A673 (cell line): ENCODE results near the gene BTF3. TPM values are rescaled to one million over a fixed set of nuclear protein-coding genes. Genes with fewer than 3 reads are reported as not detected.
"Not testable (repeated sequence)": the region's sequence is repeated elsewhere in the genome, so short reads cannot be mapped to it uniquely, and the experiment has no call there.

Source experiments
- BruUV-seq: library from RNA; stranded (reverse); fragments of 400-500 nt; replicated peaks from 2 replicates; lab custom pipeline; 2021; lab: Mats Ljungman, UMichigan
- CTCF ChIA-PET: fragments of 300-600 bp; sonication (Branson Sonifier 250); formaldehyde crosslinking; loops from one replicate; lab custom pipeline; 2022; ENCODE audit warnings: antibody characterized with exemption; lab: Charles Lee
- POLR2A ChIA-PET: fragments of 300-600 bp; sonication (Branson Sonifier 250); formaldehyde crosslinking; loops from one replicate; lab custom pipeline; 2022; ENCODE audit warnings: antibody characterized with exemption; ENCODE audit not compliant: low non-redundant PET; lab: Charles Lee
- DNase-seq: peaks from one replicate; pipeline ENCODE4 v3.0.0-alpha.2; 2015; ENCODE audit warnings: low spot score
- H3K27ac ChIP-seq: fragments of 200-600 bp; sonication (generic); 2 replicates; pipeline ENCODE4 v1.5.1; 2016; ENCODE audit warnings: mixed run types, low read depth, mild to moderate bottlenecking, mixed read lengths, antibody characterized with exemption, low read length; ENCODE audit not compliant: poor library complexity, severe bottlenecking
- H3K27me3 ChIP-seq: fragments of 200-600 bp; sonication (generic); replicated peaks from 2 replicates; pipeline ENCODE4 v1.6.1; 2017; ENCODE audit warnings: mixed run types, low read depth, mild to moderate bottlenecking, mixed read lengths, antibody characterized with exemption, low read length; ENCODE audit not compliant: insufficient read depth, poor library complexity
- H3K36me3 ChIP-seq: fragments of 200-600 bp; sonication (generic); 2 replicates; pipeline ENCODE4 v1.6.1; 2016; ENCODE audit warnings: mixed run types, mild to moderate bottlenecking, mixed read lengths, antibody characterized with exemption, low read length; ENCODE audit not compliant: insufficient read depth, poor library complexity, severe bottlenecking
- H3K4me1 ChIP-seq: fragments of 200-600 bp; sonication (generic); 2 replicates; pipeline ENCODE4 v1.6.1; 2017; ENCODE audit warnings: mixed run types, mild to moderate bottlenecking, mixed read lengths, antibody characterized with exemption, low read length; ENCODE audit not compliant: insufficient read depth, poor library complexity, severe bottlenecking
- H3K4me3 ChIP-seq: fragments of 200-600 bp; sonication (generic); 2 replicates; pipeline ENCODE4 v1.5.1; 2016; ENCODE audit warnings: low read depth, mixed run types, mild to moderate bottlenecking, mixed read lengths, low read length; ENCODE audit not compliant: poor library complexity, severe bottlenecking
- H3K9me3 ChIP-seq: fragments of 200-600 bp; sonication (generic); 2 replicates; pipeline ENCODE4 v1.6.1; 2016; ENCODE audit warnings: mixed run types, low read depth, mild to moderate bottlenecking, mixed read lengths, antibody characterized with exemption, low read length; ENCODE audit not compliant: poor library complexity, severe bottlenecking
- CTCF ChIP-seq: fragments of 300-800, 200-600 bp; sonication (generic); conservative IDR thresholded peaks from 2 replicates; pipeline ENCODE4 v1.5.1; 2017; ENCODE audit warnings: low read depth, mild to moderate bottlenecking, antibody characterized with exemption, low read length, moderate library complexity, mixed read lengths
- EZH2 ChIP-seq: fragments of 200-600 bp; sonication (generic); IDR thresholded peaks from 2 replicates; pipeline ENCODE4 v1.6.1; 2017; ENCODE audit warnings: borderline replicate concordance, low read depth, mild to moderate bottlenecking, mixed read lengths, antibody characterized with exemption, low read length; ENCODE audit not compliant: poor library complexity, severe bottlenecking
- intact Hi-C: fragments of 100-400 bp; cut with micrococcal nuclease; formaldehyde crosslinking; loops from one replicate; pipeline ENCODE4 v1.10.0; 2022; ENCODE audit not compliant: unreplicated experiment
- total RNA-seq: library from RNA; stranded (reverse); gene quantifications from 2 replicates; pipeline ENCODE4 v1.2.3, GENCODE V29; 2021

BTF3 gene
- total RNA-seq, 1 experiment from 2014 or later, result 729 TPM

- Histone ChIP-seq H3K36me3 (no peaks in the 10 kb centered on the region), H3K9me3 (no peaks in the 10 kb centered on the region), H3K27me3 (no peaks in the 10 kb centered on the region), H3K4me1 (no peaks in the 10 kb centered on the region), H3K27ac (no peak overlapping the region), H3K4me3 (no peak overlapping the region)
- DNase-seq, result no peak
- ChIA-PET CTCF (no interaction called here), POLR2A (no interaction called here)
- no TSS peak for BruUV-seq
- TF ChIP-seq CTCF, result no peak
- intact Hi-C loops, result no loop called here
Measured at GRCh38 chr5:73485715-73486114, 12.5 kb upstream of the BTF3 start.

GRCh38 chr5:73486119-73486899, 11.9 kb upstream of the BTF3 start:
- POLR2A ChIA-PET, result no interaction called here
- intact Hi-C loops, result no loop called here

GRCh38 chr5:73487257-73487656, 11.0 kb upstream of the BTF3 start:
- H3K27me3 ChIP-seq, H3K36me3 ChIP-seq, H3K9me3 ChIP-seq, H3K4me3 ChIP-seq, BruUV-seq, DNase-seq, H3K27ac ChIP-seq, H3K4me1 ChIP-seq, POLR2A ChIA-PET, intact Hi-C loops: not testable (repeated sequence)
- CTCF ChIA-PET, result interaction anchor here (0.6 kb wide), 1 partner anchor 306 kb away, joined by 3 read pairs; no protein-coding TSS in a partner anchor

More at GRCh38 chr5:73486119-73486899, 11.9 kb upstream of the BTF3 start:
- H3K36me3 ChIP-seq, result no peaks in the 10 kb centered on the region
- no peak overlapping the region for H3K4me3 ChIP-seq
- H3K9me3 ChIP-seq, result no peaks in the 10 kb centered on the region
- DNase-seq, result no peak
- no TSS peak for BruUV-seq
- no peaks in the 10 kb centered on the region for H3K27me3 ChIP-seq
- no peaks in the 10 kb centered on the region for H3K4me1 ChIP-seq
- no peak overlapping the region for H3K27ac ChIP-seq
- CTCF ChIA-PET, result interaction anchor here (0.6 kb wide), 1 partner anchor 307 kb away, joined by 3 read pairs; no protein-coding TSS in a partner anchor
- TF ChIP-seq CTCF (no peak), EZH2 (no peak)

- Histone ChIP-seq H3K9me3 (no peaks in the 10 kb centered on the region), H3K36me3 (no peaks in the 10 kb centered on the region), H3K27me3 (no peaks in the 10 kb centered on the region), H3K4me3 (no peak overlapping the region), H3K4me1 (no peaks in the 10 kb centered on the region), H3K27ac (no peak overlapping the region)
- intact Hi-C loops, result no loop called here
- ChIA-PET POLR2A (no interaction called here), CTCF (no interaction called here)
- no TSS peak for BruUV-seq
- DNase-seq, result no peak
- no peak for TF ChIP-seq EZH2
- TF ChIP-seq CTCF, result no peak
Measured at GRCh38 chr5:73487815-73488214, 10.4 kb upstream of the BTF3 start.
